Astrocyte of the hippocampus (primary cell): ENCODE results near the gene CXCR3.
"Not testable (repeated sequence)": the region's sequence is repeated elsewhere in the genome, so short reads cannot be mapped to it uniquely, and the experiment has no call there.

Experiments
- DNase-seq: peaks from one replicate; pipeline ENCODE4 v3.0.0; 2011; ENCODE audit warnings: low read depth, low spot score

CXCR3 gene

DNA sequence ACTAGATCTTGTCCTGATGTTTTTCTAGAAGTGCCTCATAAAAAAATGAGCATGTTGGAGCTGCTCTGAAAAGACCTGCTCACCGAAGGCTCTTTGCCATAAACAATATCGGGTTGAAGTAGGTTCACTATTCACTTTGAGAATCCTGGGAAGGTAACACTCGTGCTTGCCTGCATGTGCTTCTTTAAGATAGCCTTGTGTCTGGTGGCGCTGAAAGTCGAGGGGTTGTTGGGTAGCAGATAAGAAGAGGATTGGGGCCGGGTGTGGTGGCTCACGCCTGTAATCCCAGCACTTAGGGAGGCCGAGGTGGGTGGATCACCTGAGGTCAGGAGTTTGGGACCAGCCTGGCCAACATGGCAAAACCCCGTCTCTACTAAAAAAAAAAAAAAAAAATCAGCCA, 6.6 kb downstream of the CXCR3 start:
- DNase-seq = not testable (repeated sequence)

DNA sequence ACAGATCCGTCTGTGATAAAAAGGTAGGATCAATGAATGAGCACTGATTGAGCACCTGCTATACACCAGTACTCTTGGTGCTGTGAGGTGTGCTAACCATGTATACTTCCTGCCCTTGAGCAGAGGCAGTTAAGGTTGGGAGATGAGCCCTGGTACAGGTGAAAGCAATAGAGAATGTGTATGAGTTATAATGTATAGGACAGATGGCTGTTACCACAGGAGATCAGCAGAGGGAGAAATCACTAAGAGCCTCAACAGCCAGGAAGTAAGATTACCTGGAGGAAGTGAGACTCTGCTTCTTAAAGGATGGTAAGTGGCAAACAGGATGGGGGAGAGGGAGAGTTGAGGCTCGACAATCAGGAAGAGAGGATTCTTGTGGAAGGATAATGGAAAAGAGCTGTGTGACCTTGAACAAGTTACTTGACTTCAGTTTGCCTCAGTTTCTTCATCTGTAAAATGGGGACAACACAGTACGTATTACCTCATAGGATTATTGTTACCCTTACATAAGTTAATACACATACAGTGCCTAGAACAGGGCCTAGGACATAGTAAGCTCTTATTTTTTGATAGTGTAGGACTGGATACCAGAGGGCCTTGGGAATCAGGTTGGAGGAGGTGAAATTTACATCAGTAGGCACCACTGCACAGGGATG, 9.1 kb downstream of the CXCR3 start:
- no peak for DNase-seq

DNA sequence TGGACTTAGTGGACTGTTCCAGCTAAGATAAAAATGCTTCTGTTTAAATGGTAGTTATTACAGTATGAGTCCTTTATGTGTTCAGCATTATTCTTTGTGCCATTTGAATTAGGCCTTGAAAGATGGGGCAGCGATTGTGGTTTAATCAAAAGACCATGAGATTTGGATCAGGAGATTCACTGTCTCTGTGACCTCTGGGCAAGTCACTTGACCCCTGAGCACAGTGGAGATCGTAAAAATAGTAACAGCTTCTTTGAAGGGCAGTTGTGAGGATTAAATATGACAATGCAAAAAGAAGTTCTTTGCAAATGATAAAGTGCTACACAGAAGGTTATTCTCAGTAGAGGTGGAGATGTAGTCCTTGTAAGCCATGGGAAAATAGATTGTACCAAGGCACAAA, 10.8 kb downstream of the CXCR3 start:
- DNase-seq = no peak

DNA sequence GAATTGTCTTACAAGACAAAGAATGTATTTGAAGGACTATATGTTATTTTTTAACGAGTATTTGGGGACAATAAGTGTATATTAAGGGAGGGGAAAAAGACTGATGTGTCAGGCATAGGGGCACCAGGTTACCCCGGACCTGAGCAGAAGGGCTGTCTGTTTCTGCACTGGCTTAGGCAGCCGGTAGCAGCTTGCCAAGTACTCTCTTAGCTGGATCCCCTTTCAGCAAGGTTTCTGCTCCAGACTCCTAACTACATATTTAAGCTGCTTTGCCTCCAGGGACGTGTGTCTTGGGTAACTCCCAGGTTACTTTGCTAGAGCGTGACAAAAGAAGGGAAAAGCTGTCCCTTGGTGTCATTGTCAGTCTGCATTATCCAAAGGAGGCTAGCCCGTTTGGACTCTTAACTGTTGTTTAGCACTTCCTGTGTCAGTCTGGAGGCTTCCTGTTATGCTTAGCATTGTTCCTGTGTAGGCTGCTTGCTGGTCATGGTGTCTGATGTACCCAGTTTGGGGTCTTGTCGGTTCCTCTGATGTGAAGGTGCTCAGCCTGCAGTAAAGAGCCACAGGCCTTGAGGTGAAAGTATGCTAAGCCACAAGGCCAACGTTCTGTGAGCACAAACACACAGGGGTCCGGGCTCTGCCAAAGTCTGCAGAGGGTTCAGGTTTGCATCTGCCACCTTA, 11.6 kb downstream of the CXCR3 start:
- no peak for DNase-seq

DNA sequence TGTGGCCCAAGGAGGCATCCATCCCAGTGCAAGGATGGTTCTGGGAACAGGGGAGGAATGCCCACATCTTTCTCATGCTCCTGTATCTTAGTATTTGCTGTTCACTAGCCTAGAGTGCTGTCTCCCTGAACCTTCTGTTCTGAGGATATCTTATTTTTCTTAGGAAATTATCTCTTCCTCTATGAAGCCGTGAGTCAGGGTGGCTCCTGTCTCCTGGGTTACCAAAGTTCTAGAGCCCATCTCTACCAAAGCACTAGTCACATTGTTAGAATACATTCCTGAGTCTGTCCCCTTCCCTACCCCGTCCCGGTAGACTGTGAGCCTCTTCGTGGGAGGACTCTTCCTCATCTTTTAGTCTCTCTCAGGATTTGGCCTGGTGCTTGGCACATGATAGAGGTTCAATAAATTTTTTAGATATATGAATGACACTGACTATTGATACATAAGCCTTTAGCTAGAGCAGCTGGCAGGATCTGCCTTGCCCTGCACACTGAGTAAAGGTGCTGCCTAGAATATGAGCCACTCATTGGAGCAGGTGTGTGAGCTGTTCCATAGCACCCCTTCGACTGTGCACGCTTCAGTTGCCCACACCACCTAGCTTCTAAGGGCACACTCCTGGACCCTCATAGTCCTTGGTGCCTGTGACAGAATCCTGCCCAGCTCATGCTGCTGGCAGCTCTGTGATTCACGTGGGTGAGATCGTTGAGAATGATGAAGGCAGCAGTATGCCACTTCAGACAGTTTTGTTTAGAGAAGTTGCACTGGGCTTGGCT, 13.3 kb downstream of the CXCR3 start:
- DNase-seq = no peak

DNA sequence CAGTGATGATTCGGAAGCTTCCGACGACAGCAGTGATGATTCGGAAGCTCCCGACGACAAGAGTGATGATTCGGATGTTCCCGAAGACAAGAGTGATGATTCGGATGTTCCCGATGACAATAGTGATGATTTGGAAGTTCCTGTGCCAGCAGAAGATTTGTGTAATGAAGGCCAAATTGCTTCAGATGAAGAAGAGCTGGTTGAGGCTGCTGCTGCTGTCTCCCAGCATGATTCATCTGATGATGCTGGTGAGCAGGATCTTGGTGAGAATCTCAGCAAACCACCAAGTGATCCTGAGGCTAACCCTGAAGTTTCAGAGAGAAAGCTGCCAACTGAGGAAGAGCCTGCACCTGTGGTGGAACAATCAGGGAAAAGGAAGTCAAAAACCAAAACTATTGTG, 14.2 kb downstream of the CXCR3 start:
- DNase-seq = no peak

DNA sequence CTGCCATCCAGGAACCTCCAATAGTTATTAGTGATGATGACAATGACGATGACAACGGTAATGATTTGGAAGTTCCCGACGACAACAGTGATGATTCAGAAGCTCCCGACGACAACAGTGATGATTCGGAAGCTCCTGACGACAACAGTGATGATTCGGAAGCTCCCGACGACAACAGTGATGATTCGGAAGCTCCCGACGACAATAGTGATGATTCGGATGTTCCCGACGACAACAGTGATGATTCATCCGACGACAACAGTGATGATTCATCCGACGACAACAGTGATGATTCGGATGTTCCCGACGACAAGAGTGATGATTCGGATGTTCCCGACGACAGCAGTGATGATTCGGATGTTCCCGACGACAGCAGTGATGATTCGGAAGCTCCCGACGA, 14.7 kb downstream of the CXCR3 start:
- no peak for DNase-seq

DNA sequence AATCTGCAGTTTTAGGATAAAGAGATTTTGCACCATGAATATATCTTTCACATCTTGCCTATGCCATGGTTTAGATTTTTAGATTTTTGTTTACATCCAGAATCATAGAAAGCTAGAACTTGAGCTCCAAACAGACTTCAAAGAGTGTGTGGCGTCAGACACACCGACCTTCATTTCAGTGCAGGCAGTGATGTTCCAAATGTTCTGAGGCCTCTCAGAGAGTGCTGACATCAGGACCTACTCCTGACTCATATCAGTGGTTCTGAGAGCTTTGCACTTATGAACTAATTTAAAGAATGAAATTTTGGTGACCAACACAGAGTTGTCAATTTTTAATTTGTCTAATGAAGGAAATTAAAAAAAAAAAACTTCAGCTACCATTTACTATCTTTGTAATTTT, 18.3 kb downstream of the CXCR3 start:
- DNase-seq = no peak

DNA sequence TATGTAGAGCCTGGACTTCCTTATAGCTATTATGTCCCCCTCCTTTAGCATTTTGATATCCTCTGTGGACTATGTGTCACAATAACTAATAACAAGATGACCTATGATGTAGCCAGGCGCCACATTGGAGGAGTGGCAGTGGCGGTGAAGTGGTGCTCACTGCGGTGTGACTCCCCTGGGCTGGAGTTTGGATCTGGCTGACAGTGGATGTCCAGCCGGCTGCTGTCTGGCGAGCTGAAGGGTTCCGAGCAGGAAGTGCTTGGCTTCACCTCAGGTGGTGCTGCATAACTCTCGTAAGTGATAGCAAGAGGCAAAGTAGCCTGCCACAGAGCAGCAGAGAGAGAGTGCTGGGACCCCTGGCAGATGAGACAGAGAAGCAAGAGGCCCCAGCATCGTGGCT, 25.1 kb downstream of the CXCR3 start:
- not testable (repeated sequence) for DNase-seq

DNA sequence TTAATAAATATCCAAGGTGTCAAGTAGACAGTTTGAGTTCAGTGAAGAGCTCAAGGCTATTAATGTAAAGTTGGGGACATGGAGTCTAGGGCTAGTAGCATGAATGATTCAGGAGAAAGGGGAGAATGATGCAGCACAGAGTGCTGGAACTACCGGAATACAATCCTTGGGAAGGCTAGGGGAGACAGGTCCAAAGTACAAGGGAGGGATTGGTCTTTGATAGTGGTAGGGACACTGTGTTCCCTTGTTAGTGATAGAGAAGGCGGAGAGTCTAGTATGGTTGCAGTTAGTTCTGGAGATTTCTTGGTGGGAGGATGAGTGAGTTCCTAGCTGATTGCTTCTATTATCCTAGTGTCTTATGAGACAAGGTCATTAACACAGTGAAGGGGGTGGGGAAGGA, 31.4 kb downstream of the CXCR3 start:
- DNase-seq = no peak

DNA sequence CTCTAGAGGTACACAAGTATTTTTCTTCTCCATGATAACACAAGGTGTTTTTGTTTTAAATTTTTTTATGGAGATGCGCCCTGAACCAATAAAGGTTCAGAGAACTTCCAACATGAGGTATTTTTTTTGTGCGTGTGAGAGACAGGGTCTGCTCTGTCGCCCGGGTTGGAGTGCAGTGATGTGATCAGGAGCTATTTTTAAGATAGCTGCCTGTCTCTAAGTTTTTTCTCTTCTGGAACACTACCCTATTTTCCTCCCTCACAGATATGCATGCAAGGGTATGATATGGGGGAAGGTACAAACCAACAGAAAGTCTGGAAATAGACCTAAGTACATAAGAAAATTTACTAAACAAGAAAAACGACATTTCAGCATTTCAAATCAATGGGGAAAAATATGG, 37.1 kb downstream of the CXCR3 start:
- no peak for DNase-seq

DNA sequence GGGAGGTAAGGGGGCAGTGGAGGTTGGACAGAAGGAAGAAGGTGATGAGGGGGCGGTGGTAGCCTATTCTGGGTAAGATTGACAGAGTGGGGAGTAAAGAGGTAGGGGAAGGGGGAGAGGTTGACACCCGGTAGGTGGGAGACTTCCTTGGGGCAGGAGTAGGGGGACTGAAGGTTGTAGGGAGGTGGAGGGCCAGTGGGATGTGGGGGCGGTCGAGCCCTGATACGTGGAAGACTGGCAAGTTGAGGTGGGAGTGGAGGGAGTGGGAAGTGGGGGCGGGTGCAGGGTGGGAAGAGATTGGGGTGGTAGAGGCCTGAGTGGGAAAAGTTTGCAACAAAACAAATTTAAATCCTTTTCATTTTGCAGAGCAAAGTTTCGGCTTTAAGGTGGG, 38.3 kb downstream of the CXCR3 start:
- DNase-seq = no peak

DNA sequence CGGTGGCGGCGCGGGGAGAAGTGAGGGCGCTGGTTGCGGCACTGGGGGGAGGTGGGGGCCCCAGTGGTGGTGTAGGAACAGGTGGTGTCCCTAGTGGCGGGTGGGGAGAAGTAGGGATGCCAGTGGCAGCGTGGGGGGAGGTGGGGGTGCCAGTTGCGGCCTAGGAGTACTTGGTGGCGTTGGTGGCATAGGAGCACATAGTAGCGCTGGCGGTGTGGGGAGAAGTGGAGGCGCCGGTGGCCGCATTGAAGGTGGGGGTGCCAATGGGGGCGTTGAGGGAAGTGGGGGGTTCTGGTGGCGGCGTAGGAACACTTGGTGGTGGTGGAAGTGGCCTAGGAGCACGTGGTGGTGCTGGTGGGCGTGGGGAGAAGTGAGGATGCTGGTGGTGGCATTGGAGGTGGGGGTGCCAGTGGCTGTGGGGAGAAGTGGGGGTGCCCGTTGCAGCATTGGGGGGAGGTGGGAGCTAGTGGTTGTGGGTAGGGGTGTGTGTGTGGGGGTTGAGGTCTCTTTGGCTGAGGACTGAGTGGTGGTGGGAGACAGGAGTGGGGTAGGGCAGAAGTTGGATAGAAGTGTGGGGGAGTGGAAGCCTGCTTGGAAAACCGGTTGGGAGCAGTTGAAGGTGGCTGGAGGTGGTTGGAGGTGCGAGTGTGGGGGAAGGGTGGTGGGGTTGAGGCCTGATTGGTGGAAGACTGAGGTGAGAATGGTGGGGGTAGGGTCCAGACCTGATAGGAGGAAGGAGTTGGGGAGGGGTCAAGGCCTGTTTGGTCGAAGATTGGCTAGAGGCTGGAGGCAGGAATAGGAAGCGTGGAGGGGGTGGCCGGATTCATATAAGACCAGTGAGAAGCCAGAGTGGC, 38.9 kb downstream of the CXCR3 start:
- DNase-seq = no peak

DNA sequence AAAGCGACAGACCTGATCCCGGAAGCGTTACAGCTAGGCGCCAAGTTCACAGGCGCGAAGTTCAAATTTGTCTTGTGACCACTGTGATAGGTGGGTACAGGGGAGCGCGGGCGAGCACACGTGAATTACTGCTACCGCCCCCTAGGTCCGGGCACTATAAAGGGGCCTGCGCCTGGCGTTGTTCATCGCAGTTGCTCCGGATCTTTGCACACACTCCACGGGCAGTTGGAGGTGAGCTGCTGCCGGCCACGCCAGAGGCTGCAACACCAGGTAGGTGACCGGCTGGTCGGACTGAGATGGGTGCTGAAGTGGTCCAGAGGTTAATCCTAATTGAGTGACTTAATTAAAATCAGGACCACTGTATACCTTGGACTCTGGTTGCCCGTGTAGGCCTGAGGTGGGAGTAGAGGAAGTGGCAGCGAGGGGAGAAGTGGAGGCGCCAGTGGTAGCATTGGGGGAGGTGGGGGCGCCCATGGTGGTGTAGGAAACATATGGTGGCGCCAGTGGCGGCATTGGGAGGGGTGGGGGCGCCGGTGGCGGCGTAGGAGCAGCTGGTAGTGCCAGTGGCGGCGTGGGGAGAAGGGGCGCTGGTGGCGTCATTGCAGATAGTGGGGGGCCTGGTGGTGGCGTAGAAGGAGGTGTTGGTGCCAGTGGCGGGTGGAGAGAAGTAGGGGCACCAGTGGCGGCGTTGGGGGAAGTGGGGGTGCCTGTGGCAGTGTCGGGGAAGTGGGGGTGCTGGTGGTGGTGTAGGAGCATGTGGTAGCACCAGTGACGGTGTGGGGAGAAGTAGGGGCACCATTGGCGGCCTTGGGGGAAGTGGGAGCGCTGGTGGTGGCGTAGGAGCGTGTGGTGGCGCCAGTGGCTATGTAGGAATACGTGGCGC, 39.8 kb downstream of the CXCR3 start, which contains the start of gene GCNA:
GCNA (plus strand) TSS at position 185 of the 883 bp plus-strand sequence. CDS start 2,385 bp downstream, outside the sequence.
- no peak for DNase-seq

DNA sequence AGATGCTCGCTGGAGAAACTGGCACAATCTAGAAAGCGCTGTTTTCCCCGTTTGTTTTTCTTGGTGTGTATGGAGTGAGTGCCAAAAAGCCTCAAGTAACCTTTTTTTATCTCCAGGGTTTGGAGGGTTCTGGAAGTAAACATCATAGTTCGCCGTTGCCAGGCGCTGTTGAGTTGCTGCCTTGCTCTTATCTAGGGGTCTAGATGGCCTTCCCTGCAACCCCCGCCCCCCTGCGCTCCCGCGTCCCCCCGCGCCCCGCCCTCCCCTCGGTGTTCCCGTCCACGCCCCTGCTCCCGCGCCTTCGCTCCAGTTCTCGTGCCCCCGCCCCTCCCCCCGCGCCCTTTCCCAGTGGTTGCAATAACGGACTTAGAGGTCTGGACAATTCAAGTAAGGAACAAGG, 40.6 kb downstream of the CXCR3 start:
- no peak for DNase-seq

DNA sequence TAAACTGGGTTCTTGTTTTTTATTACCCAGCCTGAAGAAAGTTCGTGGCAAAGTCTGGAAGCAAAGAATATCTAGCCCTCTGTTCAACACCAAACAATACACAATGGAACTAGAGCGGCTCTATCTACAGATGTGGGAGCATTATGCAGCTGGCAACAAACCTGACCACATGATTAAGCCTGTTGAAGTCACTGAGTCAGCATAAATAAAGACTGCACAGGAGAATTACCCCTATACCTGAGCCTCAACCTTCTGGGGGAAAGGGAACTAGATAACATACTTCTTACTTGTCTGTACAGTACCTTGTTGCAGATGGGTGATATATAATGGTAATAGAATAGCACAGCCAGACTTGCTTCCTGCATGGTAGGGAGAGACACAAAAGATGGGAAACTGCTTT, 44.7 kb downstream of the CXCR3 start:
- DNase-seq = no peak

DNA sequence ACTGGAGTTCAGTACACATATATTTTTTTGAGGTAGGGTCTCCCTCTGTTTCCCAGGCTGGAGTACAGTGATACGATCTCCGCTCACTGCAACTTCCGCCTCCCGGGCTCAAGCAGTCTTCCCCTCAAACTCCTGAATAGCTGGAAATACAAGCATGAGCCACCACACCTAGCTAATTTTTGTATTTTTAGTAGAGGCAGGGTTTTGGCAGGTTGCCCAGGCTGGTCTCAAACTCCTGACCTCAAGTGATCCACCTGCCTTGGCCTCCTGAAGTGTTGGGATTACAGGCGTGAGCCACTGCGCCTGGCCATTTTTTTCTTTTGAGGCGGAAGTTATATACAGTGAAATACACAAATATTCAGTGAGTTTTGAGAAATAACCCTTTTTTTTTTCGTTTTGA, 46.9 kb downstream of the CXCR3 start:
- not testable (repeated sequence) for DNase-seq
